Astrocyte (in vitro differentiated cells and primary cell): Measurements from ENCODE around the gene PLCD3. TPM values are rescaled to one million over a fixed set of nuclear protein-coding genes. Genes with fewer than 3 reads are reported as not detected.

Experiments used
- DNase-seq: peaks from one replicate; pipeline ENCODE4 v3.0.0-alpha.2; 2010; ENCODE audit warnings: low read depth
- FAIRE-seq: peaks from 2 replicates; lab custom pipeline; 2011; peaks lifted over from hg19 to GRCh38; lab: Jason Lieb, UNC
- H2AFZ ChIP-seq: 2 replicates; pipeline ENCODE4 v1.6.0; 2012; ENCODE audit warnings: low read depth, low read length, inconsistent platforms
- H3K27ac ChIP-seq: 2 replicates; pipeline ENCODE4 v1.5.1; 2011; ENCODE audit warnings: low read depth, low read length, inconsistent platforms
- H3K27me3 ChIP-seq: 2 replicates; pipeline ENCODE4 v1.6.0; 2011; ENCODE audit warnings: low read length, inconsistent platforms; ENCODE audit not compliant: insufficient read depth
- H3K36me3 ChIP-seq: 2 replicates; pipeline ENCODE4 v1.5.1; 2011; ENCODE audit warnings: low read length, inconsistent platforms; ENCODE audit not compliant: insufficient read depth
- H3K4me1 ChIP-seq: 2 replicates; pipeline ENCODE4 v1.5.1; 2011; ENCODE audit warnings: low read length, inconsistent platforms; ENCODE audit not compliant: insufficient read depth
- H3K4me2 ChIP-seq: 2 replicates; pipeline ENCODE4 v1.6.0; 2012; ENCODE audit warnings: low read length, inconsistent platforms
- H3K4me3 ChIP-seq: 2 replicates; pipeline ENCODE4 v1.5.1; 2011; ENCODE audit warnings: low read depth, mild to moderate bottlenecking, low read length, inconsistent platforms; ENCODE audit not compliant: insufficient read depth
- H3K79me2 ChIP-seq: 2 replicates; pipeline ENCODE4 v1.6.0; 2012; ENCODE audit warnings: mild to moderate bottlenecking, low read length, inconsistent platforms; ENCODE audit not compliant: insufficient read depth
- H3K9ac ChIP-seq: 2 replicates; pipeline ENCODE4 v1.6.0; 2012; ENCODE audit warnings: mild to moderate bottlenecking, low read length, inconsistent platforms
- H3K9me3 ChIP-seq: 2 replicates; pipeline ENCODE4 v1.5.1; 2012; ENCODE audit warnings: low read depth, mild to moderate bottlenecking, low read length, inconsistent platforms; ENCODE audit not compliant: insufficient read depth
- H4K20me1 ChIP-seq: 2 replicates; pipeline ENCODE4 v1.6.0; 2012; ENCODE audit warnings: low read length, inconsistent platforms; ENCODE audit not compliant: insufficient read depth
- H3K27ac Mint-ChIP-seq: one replicate; pipeline ENCODE4 v1.8.0; 2021; ENCODE audit warnings: mild to moderate bottlenecking, mixed read lengths; ENCODE audit not compliant: unreplicated experiment
- H3K27me3 Mint-ChIP-seq: one replicate; pipeline ENCODE4 v1.8.0; 2021; ENCODE audit warnings: low read depth, mixed read lengths; ENCODE audit not compliant: unreplicated experiment
- H3K36me3 Mint-ChIP-seq: one replicate; pipeline ENCODE4 v1.8.0; 2021; ENCODE audit warnings: low read depth, mixed read lengths; ENCODE audit not compliant: unreplicated experiment
- H3K4me1 Mint-ChIP-seq: one replicate; pipeline ENCODE4 v1.8.0; 2021; ENCODE audit warnings: low read depth, mixed read lengths; ENCODE audit not compliant: unreplicated experiment
- H3K4me3 Mint-ChIP-seq: one replicate; pipeline ENCODE4 v1.8.0; 2021; ENCODE audit warnings: mild to moderate bottlenecking, moderate library complexity, mixed read lengths; ENCODE audit not compliant: unreplicated experiment
- H3K9me3 Mint-ChIP-seq: one replicate; pipeline ENCODE4 v1.8.0; 2021; ENCODE audit warnings: mild to moderate bottlenecking, mixed read lengths; ENCODE audit not compliant: unreplicated experiment
- EZH2 ChIP-seq: IDR thresholded peaks from 2 replicates; pipeline ENCODE4 v1.6.1; 2012; ENCODE audit warnings: mild to moderate bottlenecking, low read length, inconsistent platforms; ENCODE audit not compliant: insufficient read depth
- total RNA-seq: library from RNA; stranded (reverse); gene quantifications from 2 replicates; pipeline ENCODE4 v1.2.1, GENCODE V29; 2021
- TF ChIP-seq, protein P1 (sequence below): IDR thresholded peaks from 2 replicates; pipeline ENCODE4 v1.5.1; 2011; ENCODE audit warnings: low read depth, mild to moderate bottlenecking, inconsistent platforms, low read length, moderate library complexity; ENCODE audit not compliant: insufficient read depth

PLCD3 gene
- total RNA-seq, 1 donor from 2014 or later, result 92.0 TPM

DNA sequence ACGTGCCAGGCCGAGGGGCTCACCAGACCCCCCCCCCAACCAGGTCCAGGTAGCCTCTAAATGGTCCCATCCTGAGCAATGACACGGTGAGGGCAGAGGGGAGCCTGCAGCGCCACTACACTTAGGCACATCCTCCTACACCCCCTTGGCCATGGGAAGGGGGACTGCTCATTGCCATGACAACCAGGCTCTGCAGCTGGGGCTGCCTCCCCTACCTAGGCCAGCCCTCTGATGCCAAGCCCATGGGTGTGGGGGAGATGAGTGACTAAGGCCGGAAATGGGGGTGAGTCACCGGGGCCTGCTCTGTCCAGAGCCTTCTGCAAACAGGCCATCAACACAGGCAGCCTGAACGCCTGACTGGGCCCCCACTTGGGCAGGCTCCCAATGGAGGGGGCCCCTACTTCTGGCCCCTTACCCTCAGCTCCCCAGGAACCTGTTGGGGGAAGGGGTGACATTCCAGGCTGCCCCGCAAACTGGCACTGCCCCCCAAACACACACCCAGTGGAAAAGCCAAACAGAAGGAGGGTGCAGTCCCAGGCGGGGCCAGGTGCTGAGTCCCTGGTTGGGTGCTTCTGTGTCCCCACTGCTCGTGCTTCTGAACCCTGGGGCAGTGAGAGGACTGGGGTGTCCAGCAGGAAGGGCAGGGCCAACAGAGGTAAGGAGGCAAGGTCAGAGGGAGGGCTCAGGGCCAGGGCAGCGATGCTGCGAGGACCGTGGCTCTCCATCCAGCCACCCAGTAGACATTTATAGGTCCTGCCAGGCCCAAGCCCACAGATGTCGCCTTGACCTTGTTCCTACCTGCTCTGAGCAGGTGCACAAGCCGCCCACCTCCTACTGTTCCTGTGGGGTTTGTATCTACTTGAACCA is 8.2 kb downstream of the PLCD3 start:
- no peaks in the 10 kb centered on the region for H3K9me3 ChIP-seq
- H3K36me3 Mint-ChIP-seq, result peaks cover 4% of the 10 kb centered on the region
- H3K27me3 ChIP-seq, result no peaks in the 10 kb centered on the region
- H3K27me3 Mint-ChIP-seq, result no peaks in the 10 kb centered on the region
- H3K4me1 ChIP-seq, result peaks cover 41% of the 10 kb centered on the region
- no peak for TF ChIP-seq EZH2
- TF ChIP-seq, protein P1, sequence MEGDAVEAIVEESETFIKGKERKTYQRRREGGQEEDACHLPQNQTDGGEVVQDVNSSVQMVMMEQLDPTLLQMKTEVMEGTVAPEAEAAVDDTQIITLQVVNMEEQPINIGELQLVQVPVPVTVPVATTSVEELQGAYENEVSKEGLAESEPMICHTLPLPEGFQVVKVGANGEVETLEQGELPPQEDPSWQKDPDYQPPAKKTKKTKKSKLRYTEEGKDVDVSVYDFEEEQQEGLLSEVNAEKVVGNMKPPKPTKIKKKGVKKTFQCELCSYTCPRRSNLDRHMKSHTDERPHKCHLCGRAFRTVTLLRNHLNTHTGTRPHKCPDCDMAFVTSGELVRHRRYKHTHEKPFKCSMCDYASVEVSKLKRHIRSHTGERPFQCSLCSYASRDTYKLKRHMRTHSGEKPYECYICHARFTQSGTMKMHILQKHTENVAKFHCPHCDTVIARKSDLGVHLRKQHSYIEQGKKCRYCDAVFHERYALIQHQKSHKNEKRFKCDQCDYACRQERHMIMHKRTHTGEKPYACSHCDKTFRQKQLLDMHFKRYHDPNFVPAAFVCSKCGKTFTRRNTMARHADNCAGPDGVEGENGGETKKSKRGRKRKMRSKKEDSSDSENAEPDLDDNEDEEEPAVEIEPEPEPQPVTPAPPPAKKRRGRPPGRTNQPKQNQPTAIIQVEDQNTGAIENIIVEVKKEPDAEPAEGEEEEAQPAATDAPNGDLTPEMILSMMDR, result no peak
- no peak overlapping the region for H3K4me3 ChIP-seq
- peak overlapping the region; percentile 81 for H3K27ac Mint-ChIP-seq
- H3K9me3 Mint-ChIP-seq, result no peaks in the 10 kb centered on the region
- no peaks in the 10 kb centered on the region for H4K20me1 ChIP-seq
- no peaks in the 10 kb centered on the region for H3K36me3 ChIP-seq
- peak overlapping the region; percentile 63 for H3K4me2 ChIP-seq
- DNase-seq (peak; percentile 86), FAIRE-seq (peak; percentile 47)
- H3K79me2 ChIP-seq, result peaks cover 51% of the 10 kb centered on the region
- H2AFZ ChIP-seq, result no peak overlapping the region
- H3K9ac ChIP-seq, result peak overlapping the region; percentile 54
- H3K27ac ChIP-seq, result peak overlapping the region; percentile 74
- peaks cover 28% of the 10 kb centered on the region for H3K4me1 Mint-ChIP-seq
- H3K4me3 Mint-ChIP-seq, result no peak overlapping the region

DNA sequence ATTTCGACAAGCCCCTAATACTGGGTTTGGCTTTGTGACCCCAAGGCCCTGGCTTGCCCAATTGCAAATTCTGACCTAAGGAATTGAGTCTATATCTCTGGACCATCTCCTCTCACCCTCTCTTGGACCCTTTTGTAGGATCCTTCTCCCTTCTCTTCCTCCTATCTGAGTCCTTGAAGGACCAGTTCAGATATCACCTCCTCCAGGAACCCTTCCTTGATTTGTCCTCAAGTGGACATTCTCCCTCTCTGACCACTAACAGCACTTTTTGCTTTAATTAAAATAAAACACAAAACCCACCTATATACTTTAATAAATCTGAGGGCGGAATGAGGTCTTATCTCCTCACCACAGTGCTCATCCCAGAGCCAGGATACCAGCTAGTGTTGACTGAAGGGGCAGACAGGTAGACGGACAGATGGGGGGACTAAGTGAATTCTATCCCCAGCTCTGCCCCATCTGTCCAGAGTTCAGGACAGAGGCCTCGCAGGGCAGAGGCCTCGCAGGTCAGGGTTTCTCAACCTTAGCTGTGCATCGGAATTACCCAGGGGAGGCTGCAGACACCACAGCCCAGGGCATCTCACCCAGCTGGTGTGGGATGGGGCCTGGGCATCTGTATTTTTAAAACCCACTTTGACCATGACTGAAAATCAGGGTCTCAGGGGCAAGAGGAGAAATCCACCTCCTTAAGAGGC is 9.1 kb downstream of the PLCD3 start:
- peaks cover 11% of the 10 kb centered on the region for H3K36me3 Mint-ChIP-seq
- peaks cover 28% of the 10 kb centered on the region for H3K4me1 Mint-ChIP-seq
- peak overlapping the region; percentile 54 for H3K27ac Mint-ChIP-seq
- Histone ChIP-seq H3K9ac (peak overlapping the region; percentile 54), H4K20me1 (no peaks in the 10 kb centered on the region), H2AFZ (no peak overlapping the region), H3K79me2 (peaks cover 44% of the 10 kb centered on the region), H3K27me3 (no peaks in the 10 kb centered on the region), H3K4me3 (no peak overlapping the region), H3K9me3 (no peaks in the 10 kb centered on the region), H3K4me2 (peak overlapping the region; percentile 63), H3K36me3 (no peaks in the 10 kb centered on the region), H3K4me1 (peaks cover 38% of the 10 kb centered on the region), H3K27ac (peak overlapping the region; percentile 74)
- H3K9me3 Mint-ChIP-seq, result no peaks in the 10 kb centered on the region
- no peaks in the 10 kb centered on the region for H3K27me3 Mint-ChIP-seq
- FAIRE-seq, result no peak
- DNase-seq, result no peak
- no peak for TF ChIP-seq EZH2
- TF ChIP-seq, protein P1, result no peak
- no peak overlapping the region for H3K4me3 Mint-ChIP-seq
